SH-SY5Y (cell line): ENCODE results near the gene CACNA1I.

Experiments
- GATA2 ChIP-seq: IDR thresholded peaks from 2 replicates; pipeline ENCODE4 v1.6.1; 2011; ENCODE audit warnings: mild to moderate bottlenecking, low read depth, low read length
- GATA3 ChIP-seq: IDR thresholded peaks from 2 replicates; pipeline ENCODE4 v1.6.1; 2011; ENCODE audit warnings: low read depth, mild to moderate bottlenecking, low read length, moderate library complexity

DNA sequence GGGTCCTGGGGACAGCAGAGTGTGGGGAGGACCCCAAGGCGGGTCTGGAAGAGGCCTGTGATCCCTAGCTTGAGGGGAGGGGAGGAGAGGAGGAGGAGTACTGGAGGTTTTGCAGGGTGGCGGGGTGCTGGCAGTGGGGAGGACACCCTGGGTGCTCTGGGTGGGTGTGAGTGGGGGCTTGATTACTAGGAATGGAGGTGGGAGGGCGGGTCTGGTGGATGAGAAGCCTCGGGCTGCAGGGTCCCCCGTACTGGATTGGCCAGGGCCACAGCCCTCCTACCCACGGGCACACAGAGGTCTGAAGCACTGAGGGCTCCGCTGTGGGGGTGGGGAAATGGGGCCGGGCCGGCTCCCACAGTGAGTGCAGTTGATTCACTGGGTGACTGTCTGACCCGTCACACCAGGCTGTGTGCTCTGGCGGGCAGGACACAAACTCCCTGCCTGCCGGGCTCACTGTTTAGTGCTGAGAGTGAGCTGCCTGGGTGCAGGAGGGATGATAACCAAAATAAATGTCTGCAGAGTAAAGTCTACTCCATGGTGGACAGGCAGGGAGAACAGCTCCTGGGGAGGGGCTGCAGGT, 114.2 kb downstream of the CACNA1I start:
- TF ChIP-seq GATA2 = no peak
- no peak for TF ChIP-seq GATA3
